Mesenchymal stem cell (in vitro differentiated cells and primary cell): Measurements from ENCODE around the gene TXNDC11.

Experiments
- DNase-seq: peaks from one replicate; pipeline ENCODE4 v3.0.0-alpha.2; 2013
- H2AFZ ChIP-seq: one replicate; pipeline ENCODE4 v1.6.1; 2013; ENCODE audit warnings: low read depth, mild to moderate bottlenecking, control low read depth, inconsistent platforms, low read length, moderate library complexity
- H2AK5ac ChIP-seq: 2 replicates; pipeline ENCODE4 v1.6.1; 2013; ENCODE audit warnings: low read length, moderate library complexity, mild to moderate bottlenecking, inconsistent platforms; ENCODE audit not compliant: severe bottlenecking
- H2BK120ac ChIP-seq: one replicate; pipeline ENCODE4 v1.6.1; 2013; ENCODE audit warnings: low read depth, mild to moderate bottlenecking, inconsistent platforms, low read length, moderate library complexity
- H2BK12ac ChIP-seq, 2 experiments: one replicate each; pipeline ENCODE4 v1.6.1; 2013; ENCODE audit warnings: inconsistent platforms in 2 of 2, low read length in 2 of 2, mild to moderate bottlenecking in 2 of 2, moderate library complexity in 2 of 2, control low read depth in 1 of 2
- H2BK15ac ChIP-seq: one replicate; pipeline ENCODE4 v1.6.1; 2013; ENCODE audit warnings: mild to moderate bottlenecking, low read depth, inconsistent platforms; ENCODE audit not compliant: poor library complexity, severe bottlenecking
- H2BK5ac ChIP-seq: 2 replicates; pipeline ENCODE4 v1.6.1; 2013; ENCODE audit warnings: low read depth, mild to moderate bottlenecking, low read length, control low read depth, inconsistent platforms; ENCODE audit not compliant: poor library complexity, severe bottlenecking
- H3K14ac ChIP-seq, 2 experiments: one replicate each; pipeline ENCODE4 v1.6.1; 2013; ENCODE audit warnings: inconsistent platforms in 2 of 2, low read length in 2 of 2, control low read depth in 1 of 2, mild to moderate bottlenecking in 1 of 2, moderate library complexity in 1 of 2
- H3K18ac ChIP-seq, 2 experiments: one replicate each; pipeline ENCODE4 v1.6.1; 2013; ENCODE audit warnings: inconsistent platforms in 2 of 2, low read length in 2 of 2, control low read depth in 1 of 2, low read depth in 1 of 2, mild to moderate bottlenecking in 1 of 2
- H3K23ac ChIP-seq, 2 experiments: one replicate each; pipeline ENCODE4 v1.6.1; 2013; ENCODE audit warnings: inconsistent platforms in 2 of 2, low read length in 2 of 2, mild to moderate bottlenecking in 2 of 2, moderate library complexity in 2 of 2, control low read depth in 1 of 2
- H3K27ac ChIP-seq: 2 replicates; pipeline ENCODE4 v1.5.1; 2013; ENCODE audit warnings: mild to moderate bottlenecking, moderate library complexity, low read length, control low read depth, inconsistent platforms; ENCODE audit not compliant: poor library complexity, severe bottlenecking
- H3K27me3 ChIP-seq, 2 experiments: 2 replicates each; pipeline versions ENCODE4 v1.6.1 to v1.7.0; 2013; ENCODE audit warnings: low read length in 2 of 2, mild to moderate bottlenecking in 2 of 2, moderate library complexity in 2 of 2, control low read depth in 1 of 2, inconsistent platforms in 1 of 2; ENCODE audit not compliant: control insufficient read depth in 1 of 2, insufficient read depth in 1 of 2
- H3K36me3 ChIP-seq, 2 experiments: 2 replicates each; pipeline versions ENCODE4 v1.6.1 to v1.7.0; 2013; ENCODE audit warnings: low read length in 2 of 2, control low read depth in 1 of 2, inconsistent platforms in 1 of 2, low read depth in 1 of 2, mild to moderate bottlenecking in 1 of 2; ENCODE audit not compliant: insufficient read depth in 2 of 2, control insufficient read depth in 1 of 2
- H3K4ac ChIP-seq, 2 experiments: one replicate each; pipeline ENCODE4 v1.6.1; 2013; ENCODE audit warnings: inconsistent platforms in 2 of 2, low read length in 2 of 2, mild to moderate bottlenecking in 2 of 2, moderate library complexity in 2 of 2, control low read depth in 1 of 2, low read depth in 1 of 2
- H3K4me1 ChIP-seq: 2 replicates; pipeline ENCODE4 v1.6.1; 2013; ENCODE audit warnings: low read depth, low read length, control low read depth; ENCODE audit not compliant: control insufficient read depth, insufficient read depth
- H3K4me2 ChIP-seq: 2 replicates; pipeline ENCODE4 v1.6.1; 2013; ENCODE audit warnings: low read length, mild to moderate bottlenecking, inconsistent platforms; ENCODE audit not compliant: poor library complexity, severe bottlenecking
- H3K4me3 ChIP-seq, 2 experiments: 2 replicates each; pipeline versions ENCODE4 v1.5.1 to v1.7.0; 2013; ENCODE audit warnings: low read length in 2 of 2, mild to moderate bottlenecking in 2 of 2, control low read depth in 1 of 2, low read depth in 1 of 2; ENCODE audit not compliant: insufficient read depth in 1 of 2
- H3K79me1 ChIP-seq: replicated peaks from 2 replicates; pipeline ENCODE4 v1.6.1; 2013; ENCODE audit warnings: mild to moderate bottlenecking, control low read depth, low read length, inconsistent platforms; ENCODE audit not compliant: poor library complexity, severe bottlenecking
- H3K9ac ChIP-seq: 2 replicates; pipeline ENCODE4 v1.7.0; 2013; ENCODE audit warnings: mild to moderate bottlenecking, low read length, moderate library complexity
- H3K9me3 ChIP-seq: 2 replicates; pipeline ENCODE4 v1.7.0; 2013; ENCODE audit warnings: mild to moderate bottlenecking, low read length; ENCODE audit not compliant: control insufficient read depth
- H4K8ac ChIP-seq: one replicate; pipeline ENCODE4 v1.6.1; 2013; ENCODE audit warnings: inconsistent platforms, mild to moderate bottlenecking, low read length, moderate library complexity
- H4K91ac ChIP-seq: one replicate; pipeline ENCODE4 v1.6.1; 2013; ENCODE audit warnings: mild to moderate bottlenecking, low read length, inconsistent platforms
- WGBS: methylation state at CpG from one replicate; pipeline ENCODE4 v1.1.7; 2013; ENCODE audit warnings: mixed read lengths; 5-methylcytosine and 5-hydroxymethylcytosine counted together

The TXNDC11 gene

GRCh38 chr16:11736903-11737302 is 5.8 kb downstream of the TXNDC11 start:
- Histone ChIP-seq H3K27me3 (no peaks in the 10 kb centered on the region), H2AK5ac (no peak overlapping the region), H2BK5ac (no peak overlapping the region), H3K23ac (no peak overlapping the region), H2BK15ac (no peak overlapping the region), H3K9ac (no peak overlapping the region), H2AFZ (no peak overlapping the region), H3K4me2 (no peak overlapping the region), H2BK120ac (no peak overlapping the region), H2BK12ac (no peak overlapping the region), H3K36me3 (peaks cover 7 to 56% of the 10 kb centered on the region in 2 experiments), H3K14ac (no peak overlapping the region), H3K9me3 (no peaks in the 10 kb centered on the region), H3K4me3 (no peak overlapping the region), H3K27ac (no peak overlapping the region), H3K18ac (no peak overlapping the region), H4K8ac (no peak overlapping the region), H3K4ac (no peak overlapping the region), H3K79me1 (peaks cover 15% of the 10 kb centered on the region), H4K91ac (no peak overlapping the region), H3K4me1 (peaks cover 8% of the 10 kb centered on the region)
- DNase-seq, result no peak
- 82% methylated on average over 6 of the region's 6 CpGs for WGBS

- WGBS, result 95% methylated on average over 8 of the region's 8 CpGs
- Histone ChIP-seq H3K9ac (no peak overlapping the region), H3K18ac (no peak overlapping the region), H2BK15ac (no peak overlapping the region), H3K4me3 (no peak overlapping the region), H3K27ac (no peak overlapping the region), H3K79me1 (peaks cover 15% of the 10 kb centered on the region), H3K9me3 (no peaks in the 10 kb centered on the region), H3K14ac (no peak overlapping the region), H4K8ac (no peak overlapping the region), H3K4ac (no peak overlapping the region), H3K36me3 (peaks cover 7 to 67% of the 10 kb centered on the region in 2 experiments), H2BK5ac (no peak overlapping the region), H2BK12ac (no peak overlapping the region), H2BK120ac (no peak overlapping the region), H2AK5ac (no peak overlapping the region), H2AFZ (no peak overlapping the region), H3K23ac (no peak overlapping the region), H3K4me1 (peaks cover 4% of the 10 kb centered on the region), H3K27me3 (no peaks in the 10 kb centered on the region), H3K4me2 (no peak overlapping the region), H4K91ac (no peak overlapping the region)
- no peak for DNase-seq
Measured at GRCh38 chr16:11735787-11736186, 6.9 kb downstream of the TXNDC11 start.

- H2BK12ac ChIP-seq, result no peak overlapping the region
- 95% methylated on average over 6 of the region's 6 CpGs for WGBS
- H3K4me1 ChIP-seq, result peaks cover 4% of the 10 kb centered on the region
- H3K27ac ChIP-seq, result no peak overlapping the region
- no peak overlapping the region for H3K18ac ChIP-seq
- no peak overlapping the region for H3K4me3 ChIP-seq
- H2BK15ac ChIP-seq, result no peak overlapping the region
- H3K4me2 ChIP-seq, result no peak overlapping the region
- no peak overlapping the region for H3K14ac ChIP-seq
- H4K91ac ChIP-seq, result no peak overlapping the region
- H3K4ac ChIP-seq, result no peak overlapping the region
- H2AFZ ChIP-seq, result no peak overlapping the region
- H3K27me3 ChIP-seq, result no peaks in the 10 kb centered on the region
- peaks cover 18% of the 10 kb centered on the region for H3K79me1 ChIP-seq
- H4K8ac ChIP-seq, result no peak overlapping the region
- H2BK5ac ChIP-seq, result no peak overlapping the region
- no peak overlapping the region for H3K23ac ChIP-seq
- DNase-seq, result no peak
- no peak overlapping the region for H2AK5ac ChIP-seq
- H3K9ac ChIP-seq, result no peak overlapping the region
- H2BK120ac ChIP-seq, result no peak overlapping the region
- H3K9me3 ChIP-seq, result no peaks in the 10 kb centered on the region
- peaks cover 10 to 79% of the 10 kb centered on the region in 2 experiments for H3K36me3 ChIP-seq
Measured at GRCh38 chr16:11734653-11735043, 8.0 kb downstream of the TXNDC11 start.

GRCh38 chr16:11734025-11734652 is 8.5 kb downstream of the TXNDC11 start:
- Histone ChIP-seq H3K27me3 (no peaks in the 10 kb centered on the region), H3K14ac (no peak overlapping the region), H3K9me3 (no peaks in the 10 kb centered on the region), H3K18ac (no peak overlapping the region), H2BK120ac (no peak overlapping the region), H4K91ac (no peak overlapping the region), H2BK12ac (no peak overlapping the region), H3K36me3 (peaks cover 11 to 83% of the 10 kb centered on the region in 2 experiments), H3K4me1 (peaks cover 4% of the 10 kb centered on the region), H3K4me2 (no peak overlapping the region), H2AK5ac (no peak overlapping the region), H3K9ac (no peak overlapping the region), H2AFZ (no peak overlapping the region), H2BK15ac (no peak overlapping the region), H3K4ac (no peak overlapping the region), H3K27ac (no peak overlapping the region), H3K79me1 (peaks cover 19% of the 10 kb centered on the region), H3K23ac (no peak overlapping the region), H2BK5ac (no peak overlapping the region), H3K4me3 (no peak overlapping the region), H4K8ac (no peak overlapping the region)
- DNase-seq, result no peak
- WGBS, result 88% methylated on average over 3 of the region's 3 CpGs
